OCI-LY1 (cell line): Measurements from ENCODE around the gene PSMD4.

ENCODE experiments used
- H2AFZ ChIP-seq: fragments of 200-600 bp; sonication (generic), shearing (Covaris generic); 2 replicates; pipeline ENCODE4 v1.6.0; 2014; ENCODE audit warnings: antibody characterized with exemption, mild to moderate bottlenecking, low read length
- H3F3A ChIP-seq: fragments of 200-600 bp; sonication (generic), shearing (Covaris generic); 2 replicates; pipeline ENCODE4 v1.6.0; 2014; ENCODE audit warnings: mild to moderate bottlenecking, antibody characterized with exemption, low read length, moderate library complexity; ENCODE audit not compliant: insufficient read depth
- H3K27ac ChIP-seq: fragments of 200-600 bp; sonication (generic); 2 replicates; pipeline ENCODE4 v1.5.1; 2014; ENCODE audit warnings: low read length, mixed run types, mild to moderate bottlenecking, low read depth; ENCODE audit not compliant: poor library complexity, severe bottlenecking
- H3K27me3 ChIP-seq: fragments of 200-600 bp; sonication (generic); 2 replicates; pipeline ENCODE4 v1.6.0; 2014; ENCODE audit warnings: antibody characterized with exemption, mild to moderate bottlenecking, low read length, moderate library complexity; ENCODE audit not compliant: insufficient read depth
- H3K36me3 ChIP-seq: fragments of 200-600 bp; sonication (generic); 2 replicates; pipeline ENCODE4 v1.6.1; 2014; ENCODE audit warnings: mild to moderate bottlenecking, antibody characterized with exemption, low read length, moderate library complexity, mixed read lengths; ENCODE audit not compliant: insufficient read depth
- H3K4me1 ChIP-seq: fragments of 200-600 bp; sonication (generic); 2 replicates; pipeline ENCODE4 v1.5.1; 2014; ENCODE audit warnings: mild to moderate bottlenecking, low read length, moderate library complexity; ENCODE audit not compliant: insufficient read depth, severe bottlenecking
- H3K4me2 ChIP-seq: fragments of 200-600 bp; sonication (generic), shearing (Covaris generic); 2 replicates; pipeline ENCODE4 v1.6.1; 2014; ENCODE audit warnings: low read length
- H3K4me3 ChIP-seq: fragments of 200-600 bp; sonication (generic); 2 replicates; pipeline ENCODE4 v1.5.1; 2014; ENCODE audit warnings: low read length, low read depth, mild to moderate bottlenecking, mixed read lengths; ENCODE audit not compliant: poor library complexity, severe bottlenecking
- H3K79me2 ChIP-seq: fragments of 200-600 bp; shearing (Covaris generic); 2 replicates; pipeline ENCODE4 v1.6.1; 2016; ENCODE audit warnings: mixed run types, low read length, mixed read lengths; ENCODE audit not compliant: insufficient read depth
- H3K9ac ChIP-seq: fragments of 200-600 bp; sonication (generic), shearing (Covaris generic); 2 replicates; pipeline ENCODE4 v1.6.1; 2014; ENCODE audit warnings: mild to moderate bottlenecking, low read length, mixed read lengths
- H3K9me2 ChIP-seq: fragments of 200-600 bp; sonication (generic), shearing (Covaris generic); 2 replicates; pipeline ENCODE4 v1.6.1; 2014; ENCODE audit warnings: low read depth, mild to moderate bottlenecking, low read length, mixed read lengths
- H3K9me3 ChIP-seq: fragments of 200-600 bp; shearing (Covaris generic); 2 replicates; pipeline ENCODE4 v1.6.1; 2014; ENCODE audit warnings: low read length, mixed read lengths
- H4K20me1 ChIP-seq: fragments of 200-600 bp; sonication (generic), shearing (Covaris generic); 2 replicates; pipeline ENCODE4 v1.6.0; 2016; ENCODE audit warnings: mild to moderate bottlenecking, low read length; ENCODE audit not compliant: insufficient read depth
- EZH2 ChIP-seq: fragments of 200-600 bp; sonication (generic), shearing (Covaris generic); IDR thresholded peaks from 2 replicates; pipeline ENCODE4 v1.8.0; 2017; ENCODE audit warnings: borderline replicate concordance, mixed run types, mild to moderate bottlenecking, antibody characterized with exemption, low read length, moderate library complexity, mixed read lengths
- TF ChIP-seq, protein P1 (sequence below): fragments of 200-600 bp; sonication (generic), shearing (Covaris generic); IDR thresholded peaks from 2 replicates; pipeline ENCODE4 v1.5.1; 2017; ENCODE audit warnings: mild to moderate bottlenecking, antibody characterized with exemption, low read length, moderate library complexity, mixed read lengths

Gene PSMD4

GRCh38 chr1:151309811-151310323 lies 55.3 kb downstream of the PSMD4 start:
- Histone ChIP-seq H3K79me2 (no peaks in the 10 kb centered on the region), H3K36me3 (peaks cover 89% of the 10 kb centered on the region), H3K4me3 (no peak overlapping the region), H4K20me1 (no peaks in the 10 kb centered on the region), H3F3A (no peaks in the 10 kb centered on the region), H3K9me3 (no peaks in the 10 kb centered on the region), H3K4me1 (no peaks in the 10 kb centered on the region), H3K9me2 (no peaks in the 10 kb centered on the region), H3K27ac (no peak overlapping the region), H2AFZ (no peak overlapping the region), H3K27me3 (no peaks in the 10 kb centered on the region), H3K4me2 (no peak overlapping the region), H3K9ac (no peak overlapping the region)
- TF ChIP-seq EZH2: no peak
- TF ChIP-seq, protein P1, sequence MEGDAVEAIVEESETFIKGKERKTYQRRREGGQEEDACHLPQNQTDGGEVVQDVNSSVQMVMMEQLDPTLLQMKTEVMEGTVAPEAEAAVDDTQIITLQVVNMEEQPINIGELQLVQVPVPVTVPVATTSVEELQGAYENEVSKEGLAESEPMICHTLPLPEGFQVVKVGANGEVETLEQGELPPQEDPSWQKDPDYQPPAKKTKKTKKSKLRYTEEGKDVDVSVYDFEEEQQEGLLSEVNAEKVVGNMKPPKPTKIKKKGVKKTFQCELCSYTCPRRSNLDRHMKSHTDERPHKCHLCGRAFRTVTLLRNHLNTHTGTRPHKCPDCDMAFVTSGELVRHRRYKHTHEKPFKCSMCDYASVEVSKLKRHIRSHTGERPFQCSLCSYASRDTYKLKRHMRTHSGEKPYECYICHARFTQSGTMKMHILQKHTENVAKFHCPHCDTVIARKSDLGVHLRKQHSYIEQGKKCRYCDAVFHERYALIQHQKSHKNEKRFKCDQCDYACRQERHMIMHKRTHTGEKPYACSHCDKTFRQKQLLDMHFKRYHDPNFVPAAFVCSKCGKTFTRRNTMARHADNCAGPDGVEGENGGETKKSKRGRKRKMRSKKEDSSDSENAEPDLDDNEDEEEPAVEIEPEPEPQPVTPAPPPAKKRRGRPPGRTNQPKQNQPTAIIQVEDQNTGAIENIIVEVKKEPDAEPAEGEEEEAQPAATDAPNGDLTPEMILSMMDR: no peak

GRCh38 chr1:151311011-151311410 lies 56.5 kb downstream of the PSMD4 start:
- no peaks in the 10 kb centered on the region for H4K20me1 ChIP-seq
- TF ChIP-seq, protein P1: no peak
- no peak for TF ChIP-seq EZH2
- H3K36me3 ChIP-seq: peaks cover 88% of the 10 kb centered on the region
- no peaks in the 10 kb centered on the region for H3K9me3 ChIP-seq
- no peaks in the 10 kb centered on the region for H3K79me2 ChIP-seq
- H3K27me3 ChIP-seq: no peaks in the 10 kb centered on the region
- H3K4me1 ChIP-seq: no peaks in the 10 kb centered on the region
- H3K9me2 ChIP-seq: no peaks in the 10 kb centered on the region
- no peak overlapping the region for H3K4me2 ChIP-seq
- H3K9ac ChIP-seq: no peak overlapping the region
- H3K27ac ChIP-seq: no peak overlapping the region
- no peak overlapping the region for H2AFZ ChIP-seq
- no peak overlapping the region for H3K4me3 ChIP-seq
- no peaks in the 10 kb centered on the region for H3F3A ChIP-seq

DNA sequence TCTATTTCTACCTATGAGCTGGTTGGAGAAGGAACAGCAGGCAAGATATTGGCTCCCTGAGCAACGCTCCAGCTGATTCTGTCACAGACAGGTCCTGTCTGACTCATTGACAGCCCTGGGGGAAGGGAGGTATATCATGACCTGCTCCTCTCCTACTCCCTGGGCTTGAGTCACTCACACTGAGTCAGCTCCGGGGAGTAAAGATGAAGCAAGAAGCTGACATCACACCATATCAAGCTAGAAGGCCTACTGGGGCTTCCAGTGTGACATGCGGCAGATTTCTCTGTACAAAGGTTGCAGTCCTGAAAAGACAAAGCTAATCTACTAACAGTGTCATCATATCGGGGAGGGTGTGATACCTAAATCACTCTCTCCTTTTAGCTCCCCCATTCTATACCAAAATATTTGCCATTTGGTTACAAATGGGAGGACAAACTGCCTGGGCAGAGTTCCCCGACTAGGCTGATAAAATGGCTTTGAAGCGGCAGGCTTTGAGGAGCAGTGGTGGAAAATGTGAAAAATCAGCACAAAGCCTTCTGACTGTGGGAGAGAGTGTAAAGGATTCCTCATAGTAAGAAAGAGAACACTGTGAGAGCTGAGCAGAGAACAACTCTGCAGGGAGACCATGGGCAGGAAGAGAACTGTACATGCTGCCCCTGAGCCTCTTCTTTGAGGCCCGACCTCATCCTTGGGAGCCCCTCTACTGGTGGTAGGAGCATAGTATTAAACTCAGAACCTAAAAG lies 57.2 kb downstream of the PSMD4 start:
- Histone ChIP-seq H3K9me3 (no peaks in the 10 kb centered on the region), H3K4me3 (no peak overlapping the region), H2AFZ (no peak overlapping the region), H3K9ac (no peak overlapping the region), H3K4me2 (no peak overlapping the region), H3K79me2 (no peaks in the 10 kb centered on the region), H3K27me3 (no peaks in the 10 kb centered on the region), H3K4me1 (no peaks in the 10 kb centered on the region), H3F3A (no peaks in the 10 kb centered on the region), H3K36me3 (peaks cover 87% of the 10 kb centered on the region), H4K20me1 (no peaks in the 10 kb centered on the region), H3K9me2 (no peaks in the 10 kb centered on the region), H3K27ac (no peak overlapping the region)
- no peak for TF ChIP-seq EZH2
- TF ChIP-seq, protein P1: no peak
